ENCODE data around the gene MAP3K13.
"Not testable (repeated sequence)": the region's sequence is repeated elsewhere in the genome, so short reads cannot be mapped to it uniquely, and the experiment has no call there.

MAP3K13 gene

DNA sequence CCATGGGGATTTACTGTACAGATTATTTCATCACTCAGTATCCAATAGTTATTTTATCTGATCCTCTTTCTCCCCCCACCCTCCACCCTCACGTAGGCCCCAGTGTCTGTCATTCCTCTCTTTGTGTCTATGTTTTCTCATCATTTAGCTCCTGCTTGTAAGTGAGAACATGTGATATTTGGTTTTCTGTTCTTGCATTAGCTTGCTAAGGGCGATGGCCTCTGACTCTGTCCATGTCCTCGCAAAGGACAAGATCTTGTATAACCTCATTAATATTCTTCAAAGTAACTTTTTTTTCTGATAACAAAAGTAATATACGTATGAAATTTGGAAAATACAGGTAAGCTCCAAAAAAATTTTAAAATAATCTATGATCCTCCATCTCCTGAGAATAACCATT is 67.4 kb downstream of the MAP3K13 start:
- no peak for DNase-seq (ENCODE audit: extremely low spot score, insufficient read length, low read depth)
- FAIRE-seq = no peak

DNA sequence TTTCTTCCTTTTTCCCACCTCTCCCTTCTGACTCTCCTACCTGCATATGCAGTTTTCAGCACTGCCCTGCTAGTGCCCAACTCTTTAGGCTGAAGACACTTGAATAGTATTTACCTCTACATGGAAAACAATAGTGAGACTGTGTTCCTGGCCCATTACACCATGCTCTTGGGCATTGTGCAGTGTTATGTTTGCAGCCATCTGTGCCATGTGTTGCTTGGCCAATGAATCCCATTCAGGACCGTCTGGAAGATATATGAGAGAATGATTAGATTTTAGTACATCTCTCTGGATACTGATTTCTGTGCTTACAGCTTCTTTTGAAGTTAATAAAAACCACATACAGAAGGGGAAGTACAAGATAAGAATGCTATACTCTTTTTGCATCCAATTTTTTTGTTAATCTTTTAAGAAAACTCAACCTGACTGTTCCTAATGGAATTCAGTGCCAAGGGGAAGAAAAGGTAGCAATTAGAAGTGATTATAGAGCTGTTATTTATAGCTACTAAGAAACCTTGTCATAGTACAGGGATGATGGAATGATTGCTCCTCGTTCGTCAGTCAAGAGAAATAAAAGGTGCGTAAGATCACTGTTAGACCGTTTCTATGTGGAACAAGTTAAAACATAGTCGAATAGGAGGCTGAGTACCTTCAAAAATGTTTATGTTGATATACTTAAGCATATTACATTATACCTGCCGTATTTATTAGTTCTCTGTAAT is 77.0 kb downstream of the MAP3K13 start:
- no peak for FAIRE-seq
- no peak for DNase-seq (ENCODE audit: extremely low spot score, insufficient read length, low read depth)

GRCh38 chr3:185442031-185442430 is 79.1 kb downstream of the MAP3K13 start:
- FAIRE-seq = no peak
- no peak for DNase-seq (ENCODE audit: extremely low spot score, insufficient read length, low read depth)

DNA sequence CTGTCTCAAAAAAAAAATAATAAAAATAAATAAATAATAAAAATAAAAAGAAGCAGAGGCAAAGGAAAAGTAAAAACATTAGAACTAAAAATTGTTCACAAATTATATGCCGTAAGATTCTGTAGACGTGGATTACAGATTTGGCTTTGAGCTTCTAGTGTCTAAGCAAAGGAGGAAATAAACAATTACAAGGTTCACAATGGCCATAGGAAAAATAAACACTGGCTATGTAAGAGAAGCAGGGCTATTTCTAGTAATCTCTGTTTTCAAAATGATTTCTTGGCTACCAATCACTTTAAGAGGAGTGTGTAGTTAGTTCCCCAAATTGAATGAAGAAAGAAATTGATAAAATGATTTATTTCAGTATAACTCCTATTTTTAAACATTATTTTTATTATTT is 81.4 kb downstream of the MAP3K13 start:
- no peak for DNase-seq (ENCODE audit: extremely low spot score, insufficient read length, low read depth)
- FAIRE-seq = no peak

GRCh38 chr3:185448107-185448506 is 85.2 kb downstream of the MAP3K13 start:
- no peak for FAIRE-seq
- DNase-seq (ENCODE audit: extremely low spot score, insufficient read length, low read depth) = no peak

- not testable (repeated sequence) for FAIRE-seq; DNase-seq (ENCODE audit: extremely low spot score, insufficient read length, low read depth)
These were observed 88.5 kb downstream of the MAP3K13 start for GRCh38 chr3:185451432-185451831.

DNA sequence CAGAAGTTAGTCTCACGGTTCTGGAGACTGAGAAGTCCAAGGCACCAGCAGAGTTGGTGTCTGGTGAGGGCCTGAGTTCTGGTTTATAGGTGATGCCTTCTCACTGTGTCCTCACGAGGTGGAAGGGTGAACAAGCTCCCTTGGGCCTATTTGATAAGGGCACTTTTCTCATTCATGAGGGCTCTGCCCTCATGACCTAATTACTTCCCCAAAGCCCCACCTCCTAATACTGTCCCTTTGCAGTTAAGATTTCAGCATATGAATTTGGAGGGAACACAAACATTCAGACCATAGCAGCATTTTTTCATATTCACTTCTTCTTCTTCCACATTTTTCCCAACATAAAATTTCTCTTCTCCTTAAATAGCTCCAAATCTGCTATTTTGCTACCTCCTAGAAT is 94.4 kb downstream of the MAP3K13 start:
- no peak for DNase-seq (ENCODE audit: extremely low spot score, insufficient read length, low read depth)
- FAIRE-seq = no peak

GRCh38 chr3:185460309-185460708 is 97.4 kb downstream of the MAP3K13 start:
- DNase-seq (ENCODE audit: extremely low spot score, insufficient read length, low read depth) (no peak), FAIRE-seq (no peak)

- DNase-seq (ENCODE audit: extremely low spot score, insufficient read length, low read depth) (no peak), FAIRE-seq (peak; percentile 21)
These were observed 97.9 kb downstream of the MAP3K13 start for GRCh38 chr3:185460719-185461350.

GRCh38 chr3:185465471-185465870 is 102.5 kb downstream of the MAP3K13 start:
- no peak for DNase-seq (ENCODE audit: extremely low spot score, insufficient read length, low read depth)
- no peak for FAIRE-seq

GRCh38 chr3:185466123-185466522 is 103.2 kb downstream of the MAP3K13 start:
- DNase-seq (ENCODE audit: extremely low spot score, insufficient read length, low read depth) = not testable (repeated sequence)

DNA sequence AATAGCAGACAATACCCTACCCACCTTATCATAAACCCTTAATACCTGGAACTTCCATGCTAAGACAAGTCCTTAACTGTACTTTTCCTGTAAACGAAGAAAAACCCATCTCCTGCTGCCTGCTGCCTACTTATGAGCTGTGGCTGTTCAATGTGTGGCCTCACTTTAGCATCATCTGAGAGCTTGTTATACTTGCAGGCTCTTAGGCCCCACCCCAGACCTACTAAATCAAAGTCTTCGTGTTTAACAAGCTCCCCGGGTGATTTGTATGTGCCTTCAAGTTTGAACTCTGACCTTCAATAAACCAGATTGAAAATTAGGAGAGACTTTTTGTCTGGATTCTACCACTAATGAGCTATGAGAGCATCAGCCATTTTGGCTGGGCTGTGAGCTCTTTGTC is 106.6 kb downstream of the MAP3K13 start:
- FAIRE-seq (no peak), DNase-seq (ENCODE audit: extremely low spot score, insufficient read length, low read depth) (no peak)

More at GRCh38 chr3:185466123-185466522, 103.2 kb downstream of the MAP3K13 start:
- FAIRE-seq = not testable (repeated sequence)

GRCh38 chr3:185470323-185470722 is 107.4 kb downstream of the MAP3K13 start:
- DNase-seq (ENCODE audit: extremely low spot score, insufficient read length, low read depth) = no peak
- no peak for FAIRE-seq

- FAIRE-seq (no peak), DNase-seq (ENCODE audit: extremely low spot score, insufficient read length, low read depth) (no peak)
These were observed 110.4 kb downstream of the MAP3K13 start for GRCh38 chr3:185473290-185473815.

- not testable (repeated sequence) for FAIRE-seq; DNase-seq (ENCODE audit: extremely low spot score, insufficient read length, low read depth)
These were observed 112.0 kb downstream of the MAP3K13 start for GRCh38 chr3:185474922-185475321.

GRCh38 chr3:185477316-185477715 is 114.4 kb downstream of the MAP3K13 start:
- no peak for FAIRE-seq
- no peak for DNase-seq (ENCODE audit: extremely low spot score, insufficient read length, low read depth)

GRCh38 chr3:185479373-185479945 is 116.5 kb downstream of the MAP3K13 start:
- DNase-seq (ENCODE audit: extremely low spot score, insufficient read length, low read depth) (no peak), FAIRE-seq (no peak)

- no peak for FAIRE-seq
- no peak for DNase-seq (ENCODE audit: extremely low spot score, insufficient read length, low read depth)
These were observed 121.4 kb downstream of the MAP3K13 start for GRCh38 chr3:185484296-185484695.

GRCh38 chr3:185486394-185486793 is 123.5 kb downstream of the MAP3K13 start:
- DNase-seq (ENCODE audit: extremely low spot score, insufficient read length, low read depth) = no peak
- no peak for FAIRE-seq

- DNase-seq (ENCODE audit: extremely low spot score, insufficient read length, low read depth) (no peak), FAIRE-seq (no peak)
These were observed 125.5 kb downstream of the MAP3K13 start for GRCh38 chr3:185488465-185488864.

DNA sequence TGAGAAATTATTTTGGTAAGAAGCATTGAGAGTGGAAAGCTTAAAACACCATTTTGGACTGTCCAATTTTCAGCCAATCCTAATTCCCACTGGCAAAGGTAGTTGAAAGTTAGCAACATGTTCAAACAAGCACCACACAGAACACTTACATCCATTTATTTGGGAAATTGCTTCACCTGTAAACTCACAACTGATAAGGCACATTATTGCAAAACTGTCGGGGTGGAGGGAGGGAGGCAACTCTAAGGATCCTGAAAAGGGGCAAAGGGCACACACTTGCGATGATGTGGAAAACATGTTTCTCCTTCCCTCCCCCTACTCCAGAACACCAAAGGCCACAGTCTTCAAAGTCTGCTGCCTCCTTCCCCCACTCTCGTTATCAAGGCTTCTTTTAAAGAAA is 126.5 kb downstream of the MAP3K13 start:
- FAIRE-seq = no peak
- DNase-seq (ENCODE audit: extremely low spot score, insufficient read length, low read depth) = no peak

Data from GM18507 (cell line).